Measurements from ENCODE around the gene DVL1.

DVL1 gene

GRCh38 chr1:1308756-1309250 is 40.4 kb downstream of the DVL1 start:
- DNase-seq = no peak

- peak; percentile 75 for DNase-seq
Measured at GRCh38 chr1:1307923-1308755, 41.1 kb downstream of the DVL1 start, which contains the start of the genes ACAP3 and PUSL1. Gene ACAP3, minus strand, starts transcription at chr1:1307930. Its CDS starts 115 bp downstream, at chr1:1307815. Gene PUSL1, plus strand, starts transcription at chr1:1308597. Its CDS starts 47 bp downstream, at chr1:1308644.

- DNase-seq = no peak
Measured at GRCh38 chr1:1307261-1307922, 41.8 kb downstream of the DVL1 start.

GRCh38 chr1:1306661-1307260 is 42.5 kb downstream of the DVL1 start:
- no peak for DNase-seq

- DNase-seq = peak; percentile 4
Measured at GRCh38 chr1:1306070-1306660, 43.1 kb downstream of the DVL1 start.

GRCh38 chr1:1305300-1306069 is 43.7 kb downstream of the DVL1 start:
- DNase-seq = peak; percentile 17

GRCh38 chr1:1304331-1305299 is 44.6 kb downstream of the DVL1 start:
- DNase-seq = peak; percentile 29

- DNase-seq = no peak
Measured at GRCh38 chr1:1303736-1304135, 45.5 kb downstream of the DVL1 start.

GRCh38 chr1:1302951-1303509 is 46.2 kb downstream of the DVL1 start:
- DNase-seq = peak; percentile 5

- no peak for DNase-seq
Measured at GRCh38 chr1:1302006-1302430, 47.2 kb downstream of the DVL1 start.

- DNase-seq = no peak
Measured at GRCh38 chr1:1300352-1300739, 48.9 kb downstream of the DVL1 start.

GRCh38 chr1:1299686-1300351 is 49.4 kb downstream of the DVL1 start:
- no peak for DNase-seq

- no peak for DNase-seq
Measured at GRCh38 chr1:1298861-1299685, 50.1 kb downstream of the DVL1 start.

GRCh38 chr1:1297802-1298424 is 51.3 kb downstream of the DVL1 start:
- DNase-seq = no peak

GRCh38 chr1:1296070-1297061 is 52.9 kb downstream of the DVL1 start:
- no peak for DNase-seq

- no peak for DNase-seq
Measured at GRCh38 chr1:1295154-1295923, 53.9 kb downstream of the DVL1 start.

Data from DMS79 (cell line).